Chondrocyte (in vitro differentiated cells): ENCODE data around the gene HTR3D. TPM values are rescaled to one million over a fixed set of nuclear protein-coding genes. Genes with fewer than 3 reads are reported as not detected.

Experiments used
- DNase-seq: peaks from one replicate; pipeline ENCODE4 v3.0.0; 2021; ENCODE audit warnings: mixed read lengths, low spot score
- H3K27ac Mint-ChIP-seq: one replicate; pipeline ENCODE4 v1.8.0; 2021; ENCODE audit warnings: mild to moderate bottlenecking, moderate library complexity, mixed read lengths; ENCODE audit not compliant: unreplicated experiment
- H3K27me3 Mint-ChIP-seq: 2 replicates; pipeline ENCODE4 v1.8.0; 2021; ENCODE audit warnings: low read depth, mixed read lengths
- H3K36me3 Mint-ChIP-seq: 2 replicates; pipeline ENCODE4 v1.8.0; 2021; ENCODE audit warnings: low read depth, mixed read lengths
- H3K4me1 Mint-ChIP-seq: 2 replicates; pipeline ENCODE4 v1.8.0; 2021; ENCODE audit warnings: low read depth, mild to moderate bottlenecking, mixed read lengths
- H3K4me3 Mint-ChIP-seq: one replicate; pipeline ENCODE4 v1.8.0; 2021; ENCODE audit warnings: mild to moderate bottlenecking, moderate library complexity, mixed read lengths; ENCODE audit not compliant: unreplicated experiment
- H3K9me3 Mint-ChIP-seq: 2 replicates; pipeline ENCODE4 v1.8.0; 2021; ENCODE audit warnings: low read depth, mixed read lengths
- CTCF ChIP-seq: fragments of 200-600 bp; sonication (generic); IDR thresholded peaks from 2 replicates; pipeline ENCODE4 v1.5.0; 2021; ENCODE audit warnings: antibody characterized with exemption, mild to moderate bottlenecking, moderate library complexity
- total RNA-seq: library from RNA; stranded (reverse); gene quantifications from 3 replicates; pipeline ENCODE4 v1.2.1, GENCODE V29; 2021

Gene HTR3D
- total RNA-seq, 1 donor from 2014 or later, result not detected

DNA sequence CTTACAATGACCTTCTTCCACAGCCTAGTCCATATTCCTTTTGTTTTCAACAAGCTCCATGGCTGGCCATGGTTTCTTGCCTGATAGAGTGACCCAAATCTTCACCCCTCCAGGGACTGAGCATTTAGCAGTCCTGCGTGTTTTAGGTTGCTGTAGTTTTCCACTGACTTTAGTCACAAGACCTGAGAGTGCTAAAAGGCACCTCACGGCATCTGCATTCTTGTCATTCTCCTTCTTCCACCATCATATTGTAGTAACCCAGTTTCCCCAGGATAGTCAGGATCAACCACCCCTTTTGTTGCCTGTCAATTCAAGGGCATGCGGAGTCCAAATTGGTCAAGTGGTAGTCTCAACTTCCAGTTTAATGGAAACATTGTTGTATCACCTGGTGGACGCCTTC, 42.1 kb downstream of the HTR3D start:
- Mint-ChIP-seq H3K27me3 (peaks cover 15% of the 10 kb centered on the region), H3K9me3 (no peaks in the 10 kb centered on the region), H3K4me3 (no peak overlapping the region), H3K36me3 (no peaks in the 10 kb centered on the region), H3K4me1 (peaks cover 3% of the 10 kb centered on the region), H3K27ac (no peak overlapping the region)
- no peak for TF ChIP-seq CTCF
- DNase-seq, result no peak

DNA sequence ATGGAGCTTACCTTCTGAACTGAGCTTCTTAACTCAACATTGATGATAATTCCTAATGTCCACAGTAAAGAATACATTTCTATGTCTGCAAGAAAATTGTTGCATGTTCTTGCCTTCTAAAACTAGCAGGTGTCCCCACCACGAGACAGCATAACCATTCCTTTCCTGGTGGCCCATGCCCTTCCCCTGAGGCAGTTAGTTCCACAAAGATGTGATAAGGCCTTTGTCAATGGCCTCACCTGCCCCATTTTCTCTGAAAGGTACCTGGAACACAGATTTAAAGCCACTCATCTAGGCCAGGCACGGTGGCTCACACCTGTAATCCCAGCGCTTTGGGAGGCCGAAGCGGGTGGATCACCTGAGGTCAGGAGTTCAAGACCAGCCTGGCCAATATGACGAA, 44.4 kb downstream of the HTR3D start:
- Mint-ChIP-seq H3K4me3 (no peak overlapping the region), H3K27me3 (peaks cover 15% of the 10 kb centered on the region), H3K36me3 (no peaks in the 10 kb centered on the region), H3K4me1 (peaks cover 10% of the 10 kb centered on the region), H3K9me3 (peaks cover 3% of the 10 kb centered on the region), H3K27ac (no peak overlapping the region)
- DNase-seq, result no peak
- no peak for TF ChIP-seq CTCF

DNA sequence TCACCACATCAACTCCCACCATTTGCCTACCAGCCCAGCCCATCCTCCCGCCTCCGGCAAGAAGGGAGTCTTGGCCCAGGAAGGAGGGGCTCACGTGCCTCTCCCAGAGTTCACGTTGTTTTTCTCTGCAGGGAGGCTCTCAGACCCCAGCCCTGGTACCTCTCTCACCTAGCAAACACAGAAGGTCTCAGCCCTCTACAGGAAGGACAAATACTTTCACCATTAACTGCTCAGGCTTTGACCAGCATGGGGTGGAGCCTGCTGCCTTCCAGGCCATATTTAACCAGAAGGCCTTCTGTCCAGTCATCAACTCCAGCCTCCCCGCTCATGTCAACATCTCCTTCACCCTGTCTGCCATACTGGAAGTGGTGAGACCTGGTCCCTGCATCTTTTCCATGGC, 46.3 kb downstream of the HTR3D start:
- Mint-ChIP-seq H3K27ac (no peak overlapping the region), H3K27me3 (peaks cover 16% of the 10 kb centered on the region), H3K36me3 (no peaks in the 10 kb centered on the region), H3K9me3 (peaks cover 3% of the 10 kb centered on the region), H3K4me1 (peaks cover 10% of the 10 kb centered on the region), H3K4me3 (no peak overlapping the region)
- DNase-seq, result no peak
- TF ChIP-seq CTCF, result no peak

DNA sequence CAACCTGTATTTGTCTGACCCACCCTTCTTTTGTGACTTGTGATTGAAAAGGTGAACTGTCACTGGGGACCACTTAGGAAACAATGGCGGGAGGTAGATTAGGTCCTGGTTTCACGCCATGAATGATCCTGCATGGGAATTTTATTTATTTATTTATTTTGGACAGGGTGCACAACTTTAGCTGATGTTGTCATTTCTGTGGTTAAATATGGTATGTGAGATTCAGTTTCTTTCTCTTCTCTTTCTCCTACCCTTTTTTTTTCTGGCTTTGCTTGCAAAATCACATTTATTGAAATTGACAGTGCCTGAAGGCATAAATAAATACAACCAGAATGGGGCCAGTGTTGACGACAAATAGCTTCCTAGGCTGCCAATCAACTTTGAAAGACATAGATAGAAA, 47.3 kb downstream of the HTR3D start:
- DNase-seq, result no peak
- peaks cover 3% of the 10 kb centered on the region for H3K9me3 Mint-ChIP-seq
- no peaks in the 10 kb centered on the region for H3K36me3 Mint-ChIP-seq
- TF ChIP-seq CTCF, result no peak
- H3K4me3 Mint-ChIP-seq, result no peak overlapping the region
- peaks cover 12% of the 10 kb centered on the region for H3K27me3 Mint-ChIP-seq
- peaks cover 10% of the 10 kb centered on the region for H3K4me1 Mint-ChIP-seq
- H3K27ac Mint-ChIP-seq, result no peak overlapping the region

- Mint-ChIP-seq H3K36me3 (peaks cover 2% of the 10 kb centered on the region), H3K27me3 (peaks cover 6% of the 10 kb centered on the region), H3K4me3 (no peak overlapping the region), H3K4me1 (peaks cover 10% of the 10 kb centered on the region), H3K9me3 (peaks cover 15% of the 10 kb centered on the region), H3K27ac (no peak overlapping the region)
- TF ChIP-seq CTCF, result no peak
- no peak for DNase-seq
Observed at GRCh38 chr3:184081116-184081830, 49.7 kb downstream of the HTR3D start.
